ENCODE measurements around the gene TM9SF3. TPM values are rescaled to one million over a fixed set of nuclear protein-coding genes. Genes with fewer than 3 reads are reported as not detected.

Gene TM9SF3
- total RNA-seq, 4 donors from 2014 or later = 27.5 to 32.4 (median 31.0) TPM

GRCh38 chr10:96618653-96619052, 31.8 kb upstream of the TM9SF3 start:
- Histone ChIP-seq H3K4me3 (no peak overlapping the region), H3K9me3 (no peaks in the 10 kb centered on the region), H3K27me3 (no peaks in the 10 kb centered on the region), H3K36me3 (no peaks in the 10 kb centered on the region), H3K4me1 (peaks cover 0 to 6% of the 10 kb centered on the region in 2 donors), H3K27ac (no peak overlapping the region)
- intact Hi-C loops (cut with DNase I; ENCODE audit: low total_unique reads) (no loop called here), in situ Hi-C loops (cut with MboI; ENCODE audit: low sequenced_read_pairs in 4 of 4) (no loop called here)
- TF ChIP-seq POLR2A (IDR thresholded peaks at IDR 0.05) (no peak), CTCF (IDR thresholded peaks at IDR 0.05 in 4 of 5, conservative IDR thresholded peaks at IDR 0.05 in 1 of 5) (no peak)
- ATAC-seq = peak in 1 of 2 donors; percentile 78
- peak in 1 of 2 donors; percentile 19 for DNase-seq

- DNase-seq (no peak), ATAC-seq (no peak)
- Histone ChIP-seq H3K27ac (no peak overlapping the region), H3K4me1 (peaks cover 0 to 6% of the 10 kb centered on the region in 2 donors), H3K27me3 (no peaks in the 10 kb centered on the region), H3K9me3 (no peaks in the 10 kb centered on the region), H3K4me3 (no peak overlapping the region), H3K36me3 (no peaks in the 10 kb centered on the region)
- TF ChIP-seq POLR2A (IDR thresholded peaks at IDR 0.05) = no peak
- no peak for TF ChIP-seq CTCF (IDR thresholded peaks at IDR 0.05 in 4 of 5, conservative IDR thresholded peaks at IDR 0.05 in 1 of 5)
- intact Hi-C loops (cut with DNase I; ENCODE audit: low total_unique reads) = no loop called here
- in situ Hi-C loops (cut with MboI; ENCODE audit: low sequenced_read_pairs in 4 of 4) = no loop called here
Observed at GRCh38 chr10:96616961-96617360, 30.1 kb upstream of the TM9SF3 start.

- in situ Hi-C loops (cut with MboI; ENCODE audit: low sequenced_read_pairs in 4 of 4) (no loop called here), intact Hi-C loops (cut with DNase I; ENCODE audit: low total_unique reads) (no loop called here)
- H3K27me3 ChIP-seq = no peaks in the 10 kb centered on the region
- no peak overlapping the region for H3K4me3 ChIP-seq
- no peak for DNase-seq
- H3K27ac ChIP-seq = no peak overlapping the region
- TF ChIP-seq CTCF (IDR thresholded peaks at IDR 0.05 in 4 of 5, conservative IDR thresholded peaks at IDR 0.05 in 1 of 5) (no peak), POLR2A (IDR thresholded peaks at IDR 0.05) (no peak)
- H3K4me1 ChIP-seq = peaks cover 0 to 6% of the 10 kb centered on the region in 2 donors
- no peak for ATAC-seq
- H3K36me3 ChIP-seq = no peaks in the 10 kb centered on the region
- no peaks in the 10 kb centered on the region for H3K9me3 ChIP-seq
Observed at GRCh38 chr10:96614515-96614914, 27.7 kb upstream of the TM9SF3 start.

- ATAC-seq (no peak), DNase-seq (no peak)
- Histone ChIP-seq H3K9me3 (no peaks in the 10 kb centered on the region), H3K27ac (no peak overlapping the region), H3K36me3 (no peaks in the 10 kb centered on the region), H3K4me1 (peaks cover 0 to 2% of the 10 kb centered on the region in 2 donors), H3K27me3 (no peaks in the 10 kb centered on the region), H3K4me3 (no peak overlapping the region)
- in situ Hi-C loops (cut with MboI; ENCODE audit: low sequenced_read_pairs in 4 of 4) = no loop called here
- TF ChIP-seq POLR2A (IDR thresholded peaks at IDR 0.05) (no peak), CTCF (IDR thresholded peaks at IDR 0.05 in 4 of 5, conservative IDR thresholded peaks at IDR 0.05 in 1 of 5) (no peak)
- intact Hi-C loops (cut with DNase I; ENCODE audit: low total_unique reads) = no loop called here
Observed at GRCh38 chr10:96613576-96613975, 26.8 kb upstream of the TM9SF3 start.

Data from gastrocnemius medialis (tissue), 4 donors.